Prostate gland (tissue), 2 donors: ENCODE measurements around the gene ATG7.

Experiments used
- POLR2A ChIP-seq: fragments of 450-650 bp; IDR thresholded peaks from one replicate; pipeline ENCODE4 v1.6.1; 2016; ENCODE audit warnings: antibody characterized with exemption, mild to moderate bottlenecking
- POLR2AphosphoS5 ChIP-seq: sonication (generic); formaldehyde crosslinking; IDR thresholded peaks from one replicate; pipeline ENCODE4 v1.6.1; 2017; ENCODE audit warnings: antibody characterized with exemption
- TF ChIP-seq, protein P1 (sequence below), 4 experiments: fragments of 200-600 bp in 2 of 4; fragments of 450-650 bp in 2 of 4; sonication (generic) in 2 of 4; IDR thresholded peaks; 1 replicate in 3 of 4; 2 replicates in 1 of 4; pipeline ENCODE4 v1.5.1; 2016 to 2019; ENCODE audit warnings: antibody characterized with exemption in 4 of 4, mild to moderate bottlenecking in 2 of 4, moderate library complexity in 2 of 4

DNA sequence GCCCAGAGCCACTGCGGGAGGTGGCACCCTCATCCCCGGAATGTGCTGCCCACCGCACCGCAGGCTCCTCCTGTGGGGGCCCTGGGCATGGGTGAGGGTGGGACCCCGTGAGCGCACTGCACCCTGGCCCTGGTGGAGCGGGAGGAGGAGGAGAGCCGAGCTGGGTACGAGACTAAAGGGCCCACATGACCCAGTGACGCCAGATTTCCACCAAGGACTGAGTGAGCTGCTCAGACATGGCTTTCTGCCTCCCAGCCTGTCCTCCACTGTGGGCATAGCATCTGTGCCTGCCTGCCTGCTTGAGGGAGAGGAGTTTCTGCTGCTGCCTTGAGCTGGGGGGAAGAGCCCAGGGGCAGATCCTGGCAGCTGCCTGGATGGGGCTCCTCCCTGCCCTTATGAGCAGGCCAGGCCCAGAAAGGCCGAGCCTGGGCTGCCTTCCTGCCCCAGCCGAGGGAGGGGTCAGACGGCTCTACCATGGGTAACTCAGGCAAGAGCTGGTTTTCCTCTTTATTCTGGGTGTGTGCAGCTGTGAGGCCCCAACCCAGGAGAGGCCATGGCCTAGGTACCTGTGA lies 283.1 kb downstream of the ATG7 start:
- TF ChIP-seq, protein P1, sequence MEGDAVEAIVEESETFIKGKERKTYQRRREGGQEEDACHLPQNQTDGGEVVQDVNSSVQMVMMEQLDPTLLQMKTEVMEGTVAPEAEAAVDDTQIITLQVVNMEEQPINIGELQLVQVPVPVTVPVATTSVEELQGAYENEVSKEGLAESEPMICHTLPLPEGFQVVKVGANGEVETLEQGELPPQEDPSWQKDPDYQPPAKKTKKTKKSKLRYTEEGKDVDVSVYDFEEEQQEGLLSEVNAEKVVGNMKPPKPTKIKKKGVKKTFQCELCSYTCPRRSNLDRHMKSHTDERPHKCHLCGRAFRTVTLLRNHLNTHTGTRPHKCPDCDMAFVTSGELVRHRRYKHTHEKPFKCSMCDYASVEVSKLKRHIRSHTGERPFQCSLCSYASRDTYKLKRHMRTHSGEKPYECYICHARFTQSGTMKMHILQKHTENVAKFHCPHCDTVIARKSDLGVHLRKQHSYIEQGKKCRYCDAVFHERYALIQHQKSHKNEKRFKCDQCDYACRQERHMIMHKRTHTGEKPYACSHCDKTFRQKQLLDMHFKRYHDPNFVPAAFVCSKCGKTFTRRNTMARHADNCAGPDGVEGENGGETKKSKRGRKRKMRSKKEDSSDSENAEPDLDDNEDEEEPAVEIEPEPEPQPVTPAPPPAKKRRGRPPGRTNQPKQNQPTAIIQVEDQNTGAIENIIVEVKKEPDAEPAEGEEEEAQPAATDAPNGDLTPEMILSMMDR (IDR thresholded peaks at IDR 0.05): no peak
- TF ChIP-seq POLR2AphosphoS5 (no peak), POLR2A (no peak)
